Common myeloid progenitor, CD34-positive (primary cell): Measurements from ENCODE around the gene ANKRD40. TPM values are rescaled to one million over a fixed set of nuclear protein-coding genes. Genes with fewer than 3 reads are reported as not detected.

Experiments
- CTCF ChIA-PET: fragments of 350-600 bp; sonication (Branson Sonifier 250); formaldehyde crosslinking; loops from one replicate; lab custom pipeline; 2021; ENCODE audit warnings: antibody characterized with exemption; lab: Charles Lee
- POLR2A ChIA-PET: fragments of 350-600 bp; sonication (Branson Sonifier 250); formaldehyde crosslinking; loops from one replicate; lab custom pipeline; 2021; ENCODE audit warnings: antibody characterized with exemption; lab: Charles Lee
- DNase-seq, 3 donors: peaks; one replicate each; pipeline versions ENCODE4 v3.0.0 to v3.0.0-alpha.2; 2013
- H3K27ac ChIP-seq, 2 experiments: 1 replicate in 1 of 2; 2 replicates in 1 of 2; pipeline ENCODE4 v1.7.0; 2013; ENCODE audit warnings: inconsistent platforms in 2 of 2, low read length in 2 of 2, mild to moderate bottlenecking in 2 of 2, low read depth in 1 of 2, moderate library complexity in 1 of 2; ENCODE audit not compliant: severe bottlenecking in 2 of 2, insufficient read depth in 1 of 2, poor library complexity in 1 of 2
- H3K27me3 ChIP-seq, 5 experiments: replicated peaks in 2 of 5; 1 replicate in 3 of 5; 2 replicates in 2 of 5; pipeline versions ENCODE4 v1.6.1 to v1.7.0; 2013; ENCODE audit warnings: low read length in 4 of 5, mild to moderate bottlenecking in 2 of 5, moderate library complexity in 2 of 5, inconsistent platforms in 1 of 5; ENCODE audit not compliant: insufficient read depth in 5 of 5, control insufficient read depth in 4 of 5
- H3K36me3 ChIP-seq, 4 experiments: 1 replicate in 2 of 4; 2 replicates in 2 of 4; pipeline versions ENCODE4 v1.6.1 to v1.7.0; 2013; ENCODE audit warnings: low read length in 3 of 4, control low read depth in 1 of 4, mild to moderate bottlenecking in 1 of 4; ENCODE audit not compliant: control insufficient read depth in 4 of 4, insufficient read depth in 4 of 4
- H3K4me1 ChIP-seq, 4 experiments: 1 replicate in 3 of 4; 2 replicates in 1 of 4; pipeline versions ENCODE4 v1.6.1 to v1.7.1; 2013; ENCODE audit warnings: low read length in 3 of 4, mild to moderate bottlenecking in 3 of 4, control low read depth in 1 of 4, inconsistent platforms in 1 of 4, moderate library complexity in 1 of 4; ENCODE audit not compliant: control insufficient read depth in 4 of 4, insufficient read depth in 4 of 4; ENCODE audit errors: control extremely low read depth in 1 of 4
- H3K4me3 ChIP-seq, 7 experiments: 1 replicate in 4 of 7; 2 replicates in 3 of 7; pipeline versions ENCODE4 v1.5.1 to v1.7.0; 2013; ENCODE audit warnings: mild to moderate bottlenecking in 7 of 7, low read length in 6 of 7, moderate library complexity in 6 of 7, inconsistent platforms in 2 of 7, low read depth in 2 of 7, control low read depth in 1 of 7; ENCODE audit not compliant: insufficient read depth in 4 of 7, control insufficient read depth in 1 of 7; ENCODE audit errors: extremely low read depth in 1 of 7
- H3K9me3 ChIP-seq, 5 experiments: 1 replicate in 4 of 5; 2 replicates in 1 of 5; pipeline versions ENCODE4 v1.6.1 to v1.7.1; 2013; ENCODE audit warnings: low read length in 4 of 5, mild to moderate bottlenecking in 2 of 5, inconsistent platforms in 1 of 5, low read depth in 1 of 5, moderate library complexity in 1 of 5; ENCODE audit not compliant: control insufficient read depth in 4 of 5, insufficient read depth in 2 of 5; ENCODE audit errors: control extremely low read depth in 1 of 5
- WGBS: methylation state at CpG from one replicate; pipeline ENCODE4 v1.1.5; 2013; ENCODE audit not compliant: insufficient coverage; 5-methylcytosine and 5-hydroxymethylcytosine counted together
- polyA plus RNA-seq: library from polyadenylated mRNA; unstranded; fragments of 120-200 nt; gene quantifications from one replicate; pipeline ENCODE4 v1.2.1, GENCODE V29; 2013

The ANKRD40 gene
- 19.6 TPM for polyA plus RNA-seq

GRCh38 chr17:50707289-50708049 is at the start of gene ANKRD40:
Gene ANKRD40 (minus strand): TSS chr17:50707914. CDS start chr17:50707654, 260 bp downstream.
- CTCF ChIA-PET = no interaction called here
- H3K4me1 ChIP-seq = peaks cover 12 to 30% (median 25%) of the 10 kb centered on the region in 4 experiments
- DNase-seq = peak; percentile 92 to 95 (median 95)
- peaks cover 0 to 19% (median 12%) of the 10 kb centered on the region in 4 experiments for H3K36me3 ChIP-seq
- peak within 1 kb of the TSS; percentile 65 to 95 (median 76) for H3K4me3 ChIP-seq
- H3K27ac ChIP-seq = peak within 1 kb of the TSS; percentile 89 to 98
- POLR2A ChIA-PET = interaction anchor here (1.6 kb wide), 1 partner anchor 20 kb away, joined by 3 read pairs; no protein-coding TSS in a partner anchor
- 0% methylated on average over 54 of the region's 74 CpGs for WGBS
- H3K9me3 ChIP-seq = no peaks in the 10 kb centered on the region
- no peaks in the 10 kb centered on the region for H3K27me3 ChIP-seq

- WGBS = 81% methylated on average over 2 of the region's 2 CpGs
- ChIA-PET CTCF (interaction anchor here (0.6 to 1.4 kb wide), 2 partner anchors 9 to 14 kb away, joined by 3 to 7 read pairs; no protein-coding TSS in a partner anchor), POLR2A (no interaction called here)
- Histone ChIP-seq H3K27me3 (no peaks in the 10 kb centered on the region), H3K4me1 (no peaks in the 10 kb centered on the region), H3K9me3 (no peaks in the 10 kb centered on the region), H3K27ac (no peak overlapping the region), H3K4me3 (no peak overlapping the region), H3K36me3 (peaks cover 13 to 51% (median 37%) of the 10 kb centered on the region in 4 experiments)
- DNase-seq = no peak
Measured at GRCh38 chr17:50754521-50754920, 46.8 kb upstream of the ANKRD40 start.

GRCh38 chr17:50749245-50749644 is 41.5 kb upstream of the ANKRD40 start:
- H3K4me1 ChIP-seq = no peaks in the 10 kb centered on the region
- H3K4me3 ChIP-seq = no peak overlapping the region
- CTCF ChIA-PET = interaction anchor here (1.2 kb wide), 1 partner anchor 9 kb away, joined by 3 read pairs; no protein-coding TSS in a partner anchor
- H3K36me3 ChIP-seq = peaks cover 51 to 93% (median 71%) of the 10 kb centered on the region in 4 experiments
- no peak for DNase-seq
- H3K27ac ChIP-seq = no peak overlapping the region
- 100% methylated on average over 4 of the region's 6 CpGs for WGBS
- POLR2A ChIA-PET = no interaction called here
- no peaks in the 10 kb centered on the region for H3K9me3 ChIP-seq
- no peaks in the 10 kb centered on the region for H3K27me3 ChIP-seq

GRCh38 chr17:50745631-50746030 is 37.9 kb upstream of the ANKRD40 start:
- Histone ChIP-seq H3K9me3 (no peaks in the 10 kb centered on the region), H3K36me3 (peaks cover 59 to 96% (median 80%) of the 10 kb centered on the region in 4 experiments), H3K4me3 (no peak overlapping the region), H3K27me3 (no peaks in the 10 kb centered on the region), H3K27ac (no peak overlapping the region), H3K4me1 (no peaks in the 10 kb centered on the region)
- no peak for DNase-seq
- POLR2A ChIA-PET = no interaction called here
- 96% methylated on average over 5 of the region's 12 CpGs for WGBS
- CTCF ChIA-PET = interaction anchor here (1.2 kb wide), 1 partner anchor 11 kb away, joined by 3 read pairs; no protein-coding TSS in a partner anchor

- H3K4me3 ChIP-seq = no peak overlapping the region
- H3K9me3 ChIP-seq = no peaks in the 10 kb centered on the region
- peaks cover 30 to 64% (median 54%) of the 10 kb centered on the region in 4 experiments for H3K36me3 ChIP-seq
- DNase-seq = no peak
- no peak overlapping the region for H3K27ac ChIP-seq
- POLR2A ChIA-PET = no interaction called here
- H3K4me1 ChIP-seq = no peaks in the 10 kb centered on the region
- CTCF ChIA-PET = interaction anchor here (1.4 kb wide), 1 partner anchor 9 kb away, joined by 3 read pairs; no protein-coding TSS in a partner anchor
- H3K27me3 ChIP-seq = no peaks in the 10 kb centered on the region
- WGBS = no CpG with 5 or more reads among the region's 2 CpGs
Measured at GRCh38 chr17:50739098-50739497, 31.4 kb upstream of the ANKRD40 start.

GRCh38 chr17:50737118-50737698 is 29.5 kb upstream of the ANKRD40 start:
- no peak for DNase-seq
- peaks cover 23 to 51% (median 38%) of the 10 kb centered on the region in 4 experiments for H3K36me3 ChIP-seq

More at GRCh38 chr17:50737118-50737698, 29.5 kb upstream of the ANKRD40 start:
- WGBS = 100% methylated on average over 2 of the region's 2 CpGs
- Histone ChIP-seq H3K4me3 (no peak overlapping the region), H3K4me1 (peaks cover 0 to 2% (median 0%) of the 10 kb centered on the region in 4 experiments), H3K27ac (no peak overlapping the region), H3K9me3 (no peaks in the 10 kb centered on the region), H3K27me3 (no peaks in the 10 kb centered on the region)
- ChIA-PET CTCF (no interaction called here), POLR2A (no interaction called here)
